ENCODE measurements around the gene GLA. TPM values are rescaled to one million over a fixed set of nuclear protein-coding genes. Genes with fewer than 3 reads are reported as not detected.

The GLA gene
- total and polyA plus RNA-seq, 9 of the 15 experiments (the other 6 are each of a cell fraction or from before 2014, with no cell fraction given): 41.7 to 146 (median 73.8) TPM

GRCh38 chrX:101348452-101349192 is 59.1 kb downstream of the GLA start, which contains the start of gene TIMM8A (continued):
- TF ChIP-seq ZNF277 (CRISPR knock-in tag; IDR thresholded peaks at IDR 0.05; ENCODE audit: borderline replicate concordance) (no peak), PREB (CRISPR knock-in tag; IDR thresholded peaks at IDR 0.05) (no peak), KDM2B (CRISPR knock-in tag; IDR thresholded peaks at IDR 0.05) (no peak), EP300 (IDR thresholded peaks at IDR 0.05; ENCODE audit: low read length) (no peak), ZC3H11A (IDR thresholded peaks at IDR 0.05; ENCODE audit: low read depth, low read length) (no peak), PYGO2 (tag; IDR thresholded peaks at IDR 0.05) (no peak), PML (IDR thresholded peaks at IDR 0.05; ENCODE audit: low read length) (peak; percentile 64; the same call in 1 of the 2 replicates), ZNF445 (CRISPR knock-in tag; IDR thresholded peaks at IDR 0.05; ENCODE audit: low read depth) (no peak), NR4A1 (CRISPR knock-in tag; IDR thresholded peaks at IDR 0.05) (no peak), NR4A1 (tag; IDR thresholded peaks at IDR 0.05) (no peak), SRSF1 (IDR thresholded peaks at IDR 0.05; ENCODE audit: low read depth, low read length) (no peak), DPF2 (IDR thresholded peaks at IDR 0.05) (peak; percentile 24; the same call in 1 of the 2 replicates), MXI1 (IDR thresholded peaks at IDR 0.05; ENCODE audit: low read depth, low read length) (no peak), RCOR1 (IDR thresholded peaks at IDR 0.05; ENCODE audit: borderline replicate concordance in 1 of 2, low read depth in 2 of 2, low read length in 2 of 2) (no peak), GATAD2A (IDR thresholded peaks at IDR 0.05) (no peak), CHD2 (IDR thresholded peaks at IDR 0.05; ENCODE audit: low read depth, low read length) (no peak), VEZF1 (CRISPR knock-in tag; IDR thresholded peaks at IDR 0.05) (peak; percentile 36; the same call in 1 of the 2 replicates), ZNF174 (CRISPR knock-in tag; IDR thresholded peaks at IDR 0.05) (no peak), NR2C1 (IDR thresholded peaks at IDR 0.05) (0 out of 2 replicates have a peak, but pooled peaks have one; percentile 25), NR2C1 (tag; IDR thresholded peaks at IDR 0.05) (no peak), ZNF280B (CRISPR knock-in tag; IDR thresholded peaks at IDR 0.05) (no peak), MAZ (CRISPR knock-in tag; conservative IDR thresholded peaks at IDR 0.05 in 1 of 2, IDR thresholded peaks at IDR 0.05 in 1 of 2) (peak in 1 of 2 experiments; percentile 46; a peak in 1 of 4 replicates), ZNF184 (CRISPR knock-in tag; IDR thresholded peaks at IDR 0.05) (no peak), ZNF785 (CRISPR knock-in tag; IDR thresholded peaks at IDR 0.05) (no peak), RBM25 (IDR thresholded peaks at IDR 0.05; ENCODE audit: low read depth, low read length, severe bottlenecking) (no peak)

Measured in K562 (cell line).